ENCODE results near the gene VWA2. TPM values are rescaled to one million over a fixed set of nuclear protein-coding genes. Genes with fewer than 3 reads are reported as not detected.

VWA2 gene, protein sequence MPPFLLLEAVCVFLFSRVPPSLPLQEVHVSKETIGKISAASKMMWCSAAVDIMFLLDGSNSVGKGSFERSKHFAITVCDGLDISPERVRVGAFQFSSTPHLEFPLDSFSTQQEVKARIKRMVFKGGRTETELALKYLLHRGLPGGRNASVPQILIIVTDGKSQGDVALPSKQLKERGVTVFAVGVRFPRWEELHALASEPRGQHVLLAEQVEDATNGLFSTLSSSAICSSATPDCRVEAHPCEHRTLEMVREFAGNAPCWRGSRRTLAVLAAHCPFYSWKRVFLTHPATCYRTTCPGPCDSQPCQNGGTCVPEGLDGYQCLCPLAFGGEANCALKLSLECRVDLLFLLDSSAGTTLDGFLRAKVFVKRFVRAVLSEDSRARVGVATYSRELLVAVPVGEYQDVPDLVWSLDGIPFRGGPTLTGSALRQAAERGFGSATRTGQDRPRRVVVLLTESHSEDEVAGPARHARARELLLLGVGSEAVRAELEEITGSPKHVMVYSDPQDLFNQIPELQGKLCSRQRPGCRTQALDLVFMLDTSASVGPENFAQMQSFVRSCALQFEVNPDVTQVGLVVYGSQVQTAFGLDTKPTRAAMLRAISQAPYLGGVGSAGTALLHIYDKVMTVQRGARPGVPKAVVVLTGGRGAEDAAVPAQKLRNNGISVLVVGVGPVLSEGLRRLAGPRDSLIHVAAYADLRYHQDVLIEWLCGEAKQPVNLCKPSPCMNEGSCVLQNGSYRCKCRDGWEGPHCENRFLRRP
- not detected in 2 replicates for total RNA-seq

DNA sequence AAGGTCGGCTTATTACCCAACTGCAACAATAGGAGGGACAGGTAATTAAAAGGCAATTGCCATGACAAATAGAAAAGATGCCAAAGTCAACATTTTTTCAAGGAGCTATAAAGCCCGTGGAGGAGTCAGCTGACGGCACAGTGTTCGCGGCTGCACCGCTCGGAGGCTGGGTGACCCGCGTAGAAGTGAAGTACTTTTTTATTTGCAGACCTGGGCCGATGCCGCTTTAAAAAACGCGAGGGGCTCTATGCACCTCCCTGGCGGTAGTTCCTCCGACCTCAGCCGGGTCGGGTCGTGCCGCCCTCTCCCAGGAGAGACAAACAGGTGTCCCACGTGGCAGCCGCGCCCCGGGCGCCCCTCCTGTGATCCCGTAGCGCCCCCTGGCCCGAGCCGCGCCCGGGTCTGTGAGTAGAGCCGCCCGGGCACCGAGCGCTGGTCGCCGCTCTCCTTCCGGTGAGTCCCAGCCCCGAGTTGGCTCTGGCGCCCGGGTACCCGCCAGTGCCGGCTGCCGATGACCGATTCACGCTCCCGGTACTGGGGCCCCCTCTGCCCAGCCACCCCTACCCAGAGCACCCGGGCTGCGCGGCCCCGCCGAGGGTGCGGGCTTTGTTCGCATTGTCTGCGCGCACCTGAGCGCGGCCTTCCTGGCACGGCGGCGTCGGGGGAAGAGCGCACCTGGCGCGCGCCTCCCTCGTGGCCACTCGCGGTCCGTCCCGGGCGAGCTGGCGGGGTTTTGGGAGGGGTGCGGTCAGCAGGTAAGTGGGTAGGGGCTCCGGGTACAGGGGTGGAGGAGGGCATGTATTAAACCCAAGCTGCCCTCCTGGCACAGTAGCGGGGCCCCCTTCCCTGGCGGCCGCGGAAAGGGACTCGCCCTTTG is at the start of gene VWA2:
Gene VWA2, plus strand, starts transcription at position 138 of the 877 bp plus-strand sequence. CDS start 9,460 bp downstream, outside the sequence.

Other genes with a start within 250 kb of the VWA2 start
- gene ADRB1, start 195.4 kb upstream of the VWA2 start, total RNA-seq, result 0.13 TPM in 1 of 2 replicates, not detected in the other
- 7.0 and 8.9 TPM in 2 replicates for gene CCDC186, start 65.1 kb upstream of the VWA2 start, total RNA-seq
- not detected in 2 replicates for gene TDRD1, start 59.9 kb upstream of the VWA2 start, total RNA-seq
- 5.3 and 8.8 TPM in 2 replicates for gene AFAP1L2, start 165.2 kb downstream of the VWA2 start, total RNA-seq